ENCODE results near the gene SLC7A6.
A peak's percentile ranks its signal among the peaks of the same experiment; 100 is the strongest.

Gene SLC7A6

GRCh38 chr16:68349838-68350410, 85.6 kb downstream of the SLC7A6 start:
- TF ChIP-seq, protein P1, sequence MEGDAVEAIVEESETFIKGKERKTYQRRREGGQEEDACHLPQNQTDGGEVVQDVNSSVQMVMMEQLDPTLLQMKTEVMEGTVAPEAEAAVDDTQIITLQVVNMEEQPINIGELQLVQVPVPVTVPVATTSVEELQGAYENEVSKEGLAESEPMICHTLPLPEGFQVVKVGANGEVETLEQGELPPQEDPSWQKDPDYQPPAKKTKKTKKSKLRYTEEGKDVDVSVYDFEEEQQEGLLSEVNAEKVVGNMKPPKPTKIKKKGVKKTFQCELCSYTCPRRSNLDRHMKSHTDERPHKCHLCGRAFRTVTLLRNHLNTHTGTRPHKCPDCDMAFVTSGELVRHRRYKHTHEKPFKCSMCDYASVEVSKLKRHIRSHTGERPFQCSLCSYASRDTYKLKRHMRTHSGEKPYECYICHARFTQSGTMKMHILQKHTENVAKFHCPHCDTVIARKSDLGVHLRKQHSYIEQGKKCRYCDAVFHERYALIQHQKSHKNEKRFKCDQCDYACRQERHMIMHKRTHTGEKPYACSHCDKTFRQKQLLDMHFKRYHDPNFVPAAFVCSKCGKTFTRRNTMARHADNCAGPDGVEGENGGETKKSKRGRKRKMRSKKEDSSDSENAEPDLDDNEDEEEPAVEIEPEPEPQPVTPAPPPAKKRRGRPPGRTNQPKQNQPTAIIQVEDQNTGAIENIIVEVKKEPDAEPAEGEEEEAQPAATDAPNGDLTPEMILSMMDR (IDR thresholded peaks at IDR 0.05), result no peak
- no peak for TF ChIP-seq ZFX (IDR thresholded peaks at IDR 0.05; ENCODE audit: borderline replicate concordance)
- no peak overlapping the region for H3K27ac ChIP-seq

DNA sequence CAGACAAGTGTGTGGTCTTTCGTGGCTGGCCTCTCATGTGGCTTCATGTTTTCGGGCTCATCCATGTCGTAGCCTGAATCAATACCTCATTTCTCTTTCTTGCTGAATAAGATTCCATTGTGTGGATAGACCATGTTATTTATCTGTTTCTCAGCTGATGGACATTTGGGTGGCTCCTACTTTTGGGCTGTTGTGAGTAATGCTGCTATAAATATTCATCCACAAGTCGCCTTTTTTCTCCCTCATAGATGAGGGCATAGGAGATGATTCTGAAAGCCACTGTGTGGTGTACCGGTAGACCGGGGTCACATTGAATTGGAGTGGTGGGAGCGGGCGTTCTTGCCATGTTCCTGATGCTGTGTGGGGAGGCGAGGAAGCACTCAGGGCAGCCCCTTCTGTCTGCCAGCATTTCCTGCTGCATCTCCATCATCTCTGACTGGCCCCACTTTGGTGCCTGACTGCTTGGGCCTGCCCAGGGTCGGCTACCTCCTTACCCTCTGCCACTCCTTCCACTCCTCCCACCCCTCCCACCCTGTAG, 86.6 kb downstream of the SLC7A6 start:
- H3K27ac ChIP-seq, result peak overlapping the region; percentile 68; the same call in 1 of the 2 replicates

More for the DNA sequence above, 86.6 kb downstream of the SLC7A6 start:
- TF ChIP-seq, protein P1 (IDR thresholded peaks at IDR 0.05), result no peak
- TF ChIP-seq ZFX (IDR thresholded peaks at IDR 0.05; ENCODE audit: borderline replicate concordance), result no peak
